Mucosa of stomach (tissue), 1 donor: Measurements from ENCODE around the gene NEURL3.

Experiments
- H3K27me3 ChIP-seq: one replicate; pipeline ENCODE4 v1.7.0; 2013; ENCODE audit warnings: mild to moderate bottlenecking, low read length; ENCODE audit not compliant: control insufficient read depth, insufficient read depth
- H3K36me3 ChIP-seq: one replicate; pipeline ENCODE4 v1.7.0; 2013; ENCODE audit warnings: low read length; ENCODE audit not compliant: control insufficient read depth, insufficient read depth
- H3K4me1 ChIP-seq: one replicate; pipeline ENCODE4 v1.7.0; 2013; ENCODE audit warnings: mild to moderate bottlenecking, low read length; ENCODE audit not compliant: control insufficient read depth, insufficient read depth
- H3K4me3 ChIP-seq: one replicate; pipeline ENCODE4 v1.7.0; 2013; ENCODE audit warnings: low read length
- H3K9ac ChIP-seq: one replicate; pipeline ENCODE4 v1.7.0; 2013; ENCODE audit warnings: mild to moderate bottlenecking, low read length, moderate library complexity
- H3K9me3 ChIP-seq: one replicate; pipeline ENCODE4 v1.7.0; 2013; ENCODE audit warnings: mild to moderate bottlenecking, low read length, moderate library complexity; ENCODE audit not compliant: control insufficient read depth
- donor health status: Pancreatic carcinoma.

NEURL3 gene

DNA sequence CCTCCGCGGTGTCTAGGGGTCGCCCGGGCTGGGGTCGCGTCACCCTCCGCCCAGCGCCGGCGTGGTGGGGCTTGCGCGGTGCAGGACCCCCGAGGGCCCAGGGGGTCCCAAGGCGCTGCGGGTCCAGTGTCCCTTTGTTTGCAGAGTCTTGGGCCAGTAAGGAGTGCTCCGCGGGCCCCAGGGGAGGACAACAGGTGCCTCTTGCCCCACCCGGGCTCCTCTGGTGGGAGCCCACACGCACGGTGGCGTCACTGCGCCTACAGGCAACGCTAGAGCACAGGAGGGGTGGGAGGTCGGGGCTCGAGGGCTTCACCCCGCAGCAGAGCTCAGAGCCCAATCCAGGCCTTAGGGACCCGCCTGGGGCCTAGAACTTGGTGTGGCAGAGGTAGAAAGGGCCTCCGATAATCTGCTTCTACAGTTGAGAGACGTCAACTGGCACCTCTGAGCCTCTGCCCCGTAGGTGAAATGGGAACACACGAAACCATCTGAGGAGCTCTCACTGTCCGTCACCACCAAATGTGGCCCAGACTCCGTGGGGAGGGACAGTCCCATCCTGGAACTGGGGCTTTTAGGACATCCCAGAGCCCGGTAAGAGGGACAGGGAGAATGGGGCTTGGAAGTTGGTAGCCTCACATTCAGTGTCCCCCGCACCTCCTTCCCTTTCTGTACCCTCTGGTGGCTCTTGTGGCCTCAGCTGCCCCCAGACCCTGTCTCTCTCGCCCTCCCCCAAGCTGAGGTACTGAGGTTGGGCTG is 32.8 kb upstream of the NEURL3 start:
- H3K9me3 ChIP-seq: no peaks in the 10 kb centered on the region
- H3K4me3 ChIP-seq: peak overlapping the region; percentile 53
- H3K9ac ChIP-seq: peak overlapping the region; percentile 82
- peaks cover 21% of the 10 kb centered on the region for H3K27me3 ChIP-seq
- no peaks in the 10 kb centered on the region for H3K36me3 ChIP-seq
- peaks cover 35% of the 10 kb centered on the region for H3K4me1 ChIP-seq

DNA sequence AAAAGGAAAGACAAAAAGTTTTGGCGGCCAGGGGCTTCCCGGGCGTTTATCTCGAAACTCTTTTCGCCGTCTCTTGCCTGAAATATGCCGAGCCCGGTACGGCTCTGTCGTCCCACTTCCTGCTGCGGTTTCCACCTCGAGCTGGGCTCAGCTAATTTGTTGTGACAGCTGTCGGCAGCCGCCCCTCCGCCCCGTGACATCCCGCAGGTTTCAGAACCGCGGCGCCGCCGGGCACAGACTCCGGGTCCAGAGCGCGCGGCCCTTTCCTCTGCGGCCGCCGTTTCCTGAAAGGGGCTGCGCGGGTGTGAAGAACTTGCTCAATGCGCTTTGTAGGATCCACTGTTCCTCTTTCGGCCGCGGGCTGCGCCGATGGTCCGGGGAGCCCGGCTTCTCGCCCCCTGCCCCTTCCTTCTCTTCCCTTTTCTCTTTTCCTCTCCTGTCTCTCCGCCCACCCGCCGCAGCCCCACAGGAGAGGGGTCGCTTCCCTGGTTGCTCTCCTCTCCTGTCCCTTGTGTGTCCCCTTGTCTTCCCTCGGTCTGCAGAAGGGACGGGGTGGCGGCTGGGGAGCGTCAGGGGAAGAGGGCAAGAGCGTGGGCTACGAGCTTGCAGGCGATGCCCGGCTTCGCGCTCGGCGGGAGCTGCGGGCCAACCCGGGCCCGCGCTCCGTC is 32.0 kb upstream of the NEURL3 start:
- H3K9ac ChIP-seq: peak overlapping the region; percentile 82

DNA sequence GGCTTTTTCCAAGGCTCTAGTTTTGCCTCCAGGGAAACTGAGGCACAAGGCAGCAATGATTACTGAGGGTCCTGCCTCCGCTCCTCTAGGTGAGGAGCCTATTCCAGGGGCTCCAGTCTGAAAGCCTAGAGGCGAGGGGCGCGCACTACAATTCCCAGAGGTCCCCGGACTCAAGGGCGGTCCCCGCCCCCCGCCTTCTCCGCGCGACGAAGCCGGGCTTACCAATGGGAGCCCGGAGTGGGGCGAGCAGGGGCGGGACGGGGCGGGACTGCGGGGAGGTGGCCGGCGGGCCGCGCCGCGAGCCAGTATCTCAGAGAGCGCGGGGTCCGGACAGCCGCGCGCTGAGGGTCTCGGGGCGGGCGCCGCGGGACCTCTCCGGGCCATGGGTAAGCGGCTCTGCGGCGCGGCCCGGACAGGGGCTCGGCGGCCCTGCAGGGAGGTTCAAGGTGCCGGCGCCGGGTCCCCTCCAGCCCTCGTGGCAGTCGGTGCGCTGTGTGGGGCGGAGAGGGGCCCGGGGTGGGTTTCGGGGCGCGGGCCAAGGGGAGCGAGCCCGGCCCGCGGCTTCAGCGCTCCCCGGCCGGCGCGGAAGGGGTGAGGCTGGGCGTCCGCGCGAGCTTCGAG is 31.4 kb upstream of the NEURL3 start, which contains the start of gene ARID5A:
Gene ARID5A, plus strand, starts transcription at position 308 of the 621 bp plus-strand sequence. Its CDS starts 75 bp downstream, at position 383.
- Histone ChIP-seq H3K9ac (peak within 1 kb of the TSS; percentile 82), H3K4me1 (peaks cover 46% of the 10 kb centered on the region), H3K9me3 (no peaks in the 10 kb centered on the region), H3K27me3 (peaks cover 21% of the 10 kb centered on the region), H3K36me3 (no peaks in the 10 kb centered on the region), H3K4me3 (peak within 1 kb of the TSS; percentile 53)

More for the DNA sequence above, 32.0 kb upstream of the NEURL3 start:
- Histone ChIP-seq H3K36me3 (no peaks in the 10 kb centered on the region), H3K9me3 (no peaks in the 10 kb centered on the region), H3K4me3 (peak overlapping the region; percentile 53), H3K4me1 (peaks cover 42% of the 10 kb centered on the region), H3K27me3 (peaks cover 21% of the 10 kb centered on the region)

DNA sequence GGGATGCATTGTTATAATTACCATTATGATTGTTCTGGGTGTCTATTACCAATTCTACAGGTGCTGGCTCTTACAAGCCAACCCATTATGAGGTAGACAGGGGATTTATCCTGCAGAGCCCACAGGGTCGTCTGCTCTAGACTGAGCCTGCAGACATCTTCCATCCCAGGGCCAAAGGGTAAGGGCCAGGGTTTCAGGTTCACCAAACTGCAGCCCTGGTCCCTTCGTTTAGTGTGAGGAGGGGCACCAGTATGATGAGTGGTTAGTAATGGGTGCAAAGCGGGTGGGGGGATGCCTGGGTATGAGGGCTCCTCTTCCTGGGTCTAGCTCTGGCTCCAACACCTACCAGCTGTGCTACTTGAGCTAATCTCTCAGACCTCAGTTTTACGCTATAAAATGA is 30.2 kb upstream of the NEURL3 start:
- H3K9ac ChIP-seq: no peak overlapping the region
- H3K9me3 ChIP-seq: no peaks in the 10 kb centered on the region
- no peak overlapping the region for H3K4me3 ChIP-seq
- H3K27me3 ChIP-seq: peaks cover 21% of the 10 kb centered on the region
- no peaks in the 10 kb centered on the region for H3K36me3 ChIP-seq
- H3K4me1 ChIP-seq: peaks cover 49% of the 10 kb centered on the region

DNA sequence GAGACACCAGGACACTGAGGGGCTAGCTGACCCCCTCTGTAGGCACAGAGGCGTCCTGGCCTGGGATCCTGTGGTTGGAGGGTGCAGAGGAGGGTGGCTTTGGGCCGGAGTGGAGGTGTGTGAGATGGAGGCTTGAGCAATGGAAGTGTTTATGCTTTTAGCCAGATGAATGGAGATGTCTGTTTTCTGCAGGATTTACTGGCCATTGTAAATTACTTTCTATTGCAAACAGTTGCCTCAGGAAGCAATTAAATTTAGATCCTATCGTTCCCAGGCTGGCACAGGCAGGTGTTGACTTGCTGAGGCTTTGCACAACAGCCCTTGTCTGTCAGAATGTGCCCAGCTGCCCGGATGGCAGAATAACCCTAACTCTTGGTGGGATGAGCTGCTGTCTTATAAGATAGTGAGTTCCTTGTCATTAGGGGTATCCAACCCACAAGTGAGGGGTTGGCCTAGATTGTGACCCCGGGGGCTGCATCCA is 29.6 kb upstream of the NEURL3 start:
- H3K4me1 ChIP-seq: peaks cover 49% of the 10 kb centered on the region
- no peak overlapping the region for H3K9ac ChIP-seq

DNA sequence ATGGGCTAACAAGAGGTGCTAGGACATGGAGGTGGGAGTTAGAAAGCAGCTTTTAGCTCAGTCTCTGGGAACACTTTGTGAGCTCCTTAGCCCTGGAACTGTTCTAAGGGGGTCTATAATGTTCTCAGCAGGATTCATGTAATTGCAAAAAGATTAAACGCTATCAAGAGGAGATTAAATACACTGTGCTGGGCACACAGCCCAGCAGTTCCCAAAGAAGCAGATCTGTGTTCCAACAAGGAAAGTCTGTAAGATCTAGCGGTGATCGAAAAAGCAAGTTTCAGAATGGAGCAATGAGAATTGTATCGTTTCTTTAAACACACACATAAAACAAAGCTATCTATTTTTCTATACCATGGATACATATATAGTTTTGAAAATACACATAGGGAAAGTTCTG is 29.0 kb upstream of the NEURL3 start:
- H3K27me3 ChIP-seq: peaks cover 21% of the 10 kb centered on the region
- no peak overlapping the region for H3K4me3 ChIP-seq
- H3K36me3 ChIP-seq: no peaks in the 10 kb centered on the region
- H3K9ac ChIP-seq: no peak overlapping the region
- H3K4me1 ChIP-seq: peaks cover 49% of the 10 kb centered on the region
- H3K9me3 ChIP-seq: no peaks in the 10 kb centered on the region

More for the DNA sequence above, 29.6 kb upstream of the NEURL3 start:
- Histone ChIP-seq H3K9me3 (no peaks in the 10 kb centered on the region), H3K27me3 (peaks cover 21% of the 10 kb centered on the region), H3K4me3 (no peak overlapping the region), H3K36me3 (no peaks in the 10 kb centered on the region)

DNA sequence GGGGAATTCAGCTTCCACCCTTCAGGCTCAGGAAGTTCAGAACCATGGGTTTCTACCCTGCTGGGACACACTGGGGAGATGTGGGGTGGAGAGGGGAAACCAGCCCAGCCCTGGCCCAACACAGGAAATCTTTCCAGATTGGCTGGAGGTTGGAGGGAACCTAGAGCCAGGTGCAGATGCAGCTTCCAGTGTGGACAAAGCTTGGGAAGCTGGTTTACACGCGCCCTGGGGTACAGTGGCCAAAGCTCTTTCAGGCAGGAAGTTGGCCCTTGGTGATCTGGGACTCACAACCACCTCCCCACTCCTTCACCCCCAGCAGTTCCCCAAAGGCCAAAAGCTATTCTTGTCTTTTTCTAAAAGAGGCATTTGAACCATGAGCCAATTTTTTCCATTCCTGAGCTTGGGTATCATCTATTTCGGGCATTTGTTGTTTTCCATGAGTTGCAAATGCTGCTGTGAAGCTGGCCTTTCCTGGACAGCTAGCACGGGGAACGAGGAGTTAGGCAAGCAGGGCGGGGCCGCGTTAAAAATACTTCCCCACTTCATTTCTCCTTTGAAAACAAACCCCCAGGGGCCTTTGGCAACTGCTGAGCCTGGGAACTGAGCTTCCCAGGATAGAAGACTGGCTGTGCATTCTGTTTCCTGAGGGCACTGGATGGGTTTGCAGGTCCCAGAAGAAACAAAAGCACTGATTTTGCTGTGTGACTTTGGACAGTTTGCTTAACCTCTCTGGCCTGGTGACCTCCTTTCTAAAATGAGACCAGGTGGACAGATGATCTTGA is 28.3 kb upstream of the NEURL3 start:
- no peak overlapping the region for H3K9ac ChIP-seq
- no peak overlapping the region for H3K4me3 ChIP-seq
- no peaks in the 10 kb centered on the region for H3K9me3 ChIP-seq
- peaks cover 45% of the 10 kb centered on the region for H3K4me1 ChIP-seq
- H3K27me3 ChIP-seq: peaks cover 16% of the 10 kb centered on the region
- no peaks in the 10 kb centered on the region for H3K36me3 ChIP-seq

DNA sequence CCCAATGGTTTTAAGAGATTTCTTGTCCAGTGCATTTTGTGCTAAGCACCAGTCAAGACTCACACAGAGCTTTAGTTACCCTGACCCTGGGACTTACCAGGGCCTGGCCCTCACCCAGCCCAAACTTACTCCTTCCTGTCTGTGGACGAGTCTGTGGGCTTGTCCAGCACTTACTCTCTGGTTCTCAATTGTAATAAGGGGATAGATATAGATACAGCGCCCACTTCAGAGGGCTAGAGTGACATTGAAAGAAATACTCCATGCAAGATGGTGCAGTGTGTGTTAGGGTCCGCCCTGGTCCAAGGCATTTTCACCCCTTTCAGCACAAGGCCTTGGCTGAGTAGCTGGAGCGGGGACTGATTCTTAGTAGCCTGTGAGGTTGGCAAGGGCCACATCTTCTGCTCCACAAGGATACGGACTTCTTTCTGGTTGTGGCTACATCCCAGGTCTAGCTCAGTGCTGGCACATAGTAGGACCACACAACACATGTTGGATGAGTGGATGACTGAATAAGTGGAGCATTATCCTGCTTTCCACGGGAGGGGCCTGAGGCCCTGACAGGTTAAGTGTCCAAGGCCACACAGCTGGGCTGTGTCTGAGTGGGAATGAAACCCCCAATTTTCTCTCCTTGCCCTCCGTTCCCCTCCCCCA is 27.6 kb upstream of the NEURL3 start:
- H3K9ac ChIP-seq: peak overlapping the region; percentile 14
- H3K27me3 ChIP-seq: peaks cover 9% of the 10 kb centered on the region
- peaks cover 38% of the 10 kb centered on the region for H3K4me1 ChIP-seq
- H3K9me3 ChIP-seq: no peaks in the 10 kb centered on the region
- H3K4me3 ChIP-seq: no peak overlapping the region
- H3K36me3 ChIP-seq: no peaks in the 10 kb centered on the region

DNA sequence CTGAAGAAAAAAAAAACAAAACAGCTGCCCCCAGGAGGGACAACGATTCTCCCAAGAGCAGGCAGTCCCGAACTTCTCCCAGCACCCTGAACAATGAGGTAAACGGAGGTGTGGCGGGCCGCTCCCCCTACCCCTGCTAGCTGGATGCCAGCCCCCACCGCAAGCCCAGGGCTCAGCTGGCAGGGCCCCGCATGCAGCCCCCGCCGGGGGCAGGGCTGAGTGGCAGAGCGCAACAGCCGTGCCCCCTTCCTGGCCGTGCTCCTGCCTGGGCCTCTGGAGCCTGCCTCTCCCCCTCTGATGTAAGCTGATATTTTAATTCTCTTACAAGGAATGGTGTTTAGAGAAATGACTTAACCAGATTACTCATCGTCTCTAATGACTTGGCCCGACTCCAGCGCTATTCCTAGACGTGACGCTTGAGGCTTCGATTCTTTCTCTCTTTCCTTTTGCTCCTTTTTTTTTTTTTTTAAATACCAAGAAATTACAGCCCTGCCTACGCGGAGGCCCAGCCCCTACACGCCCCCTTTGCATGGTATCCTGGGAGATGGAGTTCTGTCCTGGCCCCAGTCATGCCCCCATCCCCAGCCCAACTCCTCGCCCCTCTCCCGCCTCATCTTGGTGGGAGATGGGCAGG is 26.8 kb upstream of the NEURL3 start:
- Histone ChIP-seq H3K4me1 (peaks cover 35% of the 10 kb centered on the region), H3K27me3 (peaks cover 1% of the 10 kb centered on the region), H3K9ac (peak overlapping the region; percentile 73), H3K9me3 (no peaks in the 10 kb centered on the region), H3K36me3 (no peaks in the 10 kb centered on the region), H3K4me3 (peak overlapping the region; percentile 23)

DNA sequence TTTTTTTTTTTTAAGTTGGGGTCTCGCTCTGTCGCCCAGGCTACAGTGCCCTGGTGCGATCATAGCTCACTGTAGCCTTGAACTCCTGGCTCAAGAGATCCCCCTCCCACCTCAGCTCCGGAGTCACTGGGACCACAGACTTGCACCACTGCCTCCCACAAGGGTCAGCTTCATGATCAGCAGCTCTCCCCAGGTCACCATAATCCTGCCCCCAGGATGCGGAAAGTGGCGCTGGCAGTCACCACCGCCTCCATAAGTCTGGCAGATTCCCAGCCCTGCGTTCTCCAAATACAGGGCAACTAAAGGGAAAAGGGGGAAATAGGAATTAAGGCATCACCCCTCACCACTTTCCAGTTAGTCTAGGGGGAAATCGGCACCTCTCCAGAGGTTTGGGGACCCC is 26.2 kb upstream of the NEURL3 start:
- peaks cover 37% of the 10 kb centered on the region for H3K4me1 ChIP-seq
- H3K4me3 ChIP-seq: peak overlapping the region; percentile 23
- no peaks in the 10 kb centered on the region for H3K9me3 ChIP-seq
- H3K36me3 ChIP-seq: no peaks in the 10 kb centered on the region
- no peaks in the 10 kb centered on the region for H3K27me3 ChIP-seq
- H3K9ac ChIP-seq: peak overlapping the region; percentile 73
